GM19238 (cell line): ENCODE data around the gene CENPO.

Source experiments
- DNase-seq: peaks from one replicate; pipeline ENCODE4 v3.0.0; 2011; ENCODE audit warnings: low spot score; ENCODE audit not compliant: insufficient read length

The CENPO gene

DNA sequence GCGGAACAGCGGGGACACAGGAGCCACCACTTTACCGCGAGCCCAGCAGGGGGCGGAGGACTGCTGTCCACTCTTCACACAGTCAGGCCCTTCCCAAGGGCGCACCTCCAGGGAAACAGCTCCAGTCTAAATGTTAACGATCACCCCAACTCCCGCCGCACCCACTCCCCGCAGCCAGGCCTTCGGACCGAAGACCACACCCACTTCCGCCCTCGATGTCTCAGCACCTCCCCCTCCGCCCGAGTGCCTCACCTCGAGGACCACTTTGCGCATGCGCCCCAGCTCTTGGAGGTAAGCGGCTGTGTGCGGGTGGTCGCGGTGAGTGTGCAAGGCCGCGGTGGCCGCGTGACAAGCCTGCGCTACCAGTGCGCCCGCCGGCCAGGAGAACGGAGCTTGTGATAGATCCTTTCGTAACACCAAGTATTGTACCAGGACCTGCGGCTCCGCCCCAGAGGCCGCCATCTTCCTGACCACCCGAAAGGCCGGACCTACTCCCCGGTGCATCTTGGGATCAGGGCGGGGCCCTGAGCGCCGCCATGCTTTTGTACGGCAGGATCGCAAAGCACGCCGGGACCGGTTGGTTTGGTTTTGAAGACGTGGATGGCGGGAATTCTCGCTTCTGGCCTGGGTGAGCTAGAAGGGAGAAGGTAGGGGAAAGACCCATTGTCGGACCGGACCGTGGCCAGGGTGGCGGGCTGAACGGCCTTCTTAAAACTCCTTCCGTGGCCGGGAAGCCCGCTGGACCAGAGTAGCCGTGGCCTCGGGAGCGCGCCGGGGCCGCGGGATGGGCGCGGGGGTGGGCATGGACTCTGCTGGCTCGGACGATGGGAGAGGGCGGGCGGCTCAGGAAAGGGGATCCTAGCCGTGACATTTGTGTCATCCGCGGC is at the start of gene CENPO, which contains the start of gene PTRHD1:
Gene CENPO (plus strand): TSS at position 552 of the 887 bp plus-strand sequence. CDS start 495 bp downstream, outside the sequence.
Gene PTRHD1 (minus strand): TSS at position 518 of the 887 bp plus-strand sequence. CDS start 14 bp downstream, at position 504.
- DNase-seq: peak; percentile 86

DNA sequence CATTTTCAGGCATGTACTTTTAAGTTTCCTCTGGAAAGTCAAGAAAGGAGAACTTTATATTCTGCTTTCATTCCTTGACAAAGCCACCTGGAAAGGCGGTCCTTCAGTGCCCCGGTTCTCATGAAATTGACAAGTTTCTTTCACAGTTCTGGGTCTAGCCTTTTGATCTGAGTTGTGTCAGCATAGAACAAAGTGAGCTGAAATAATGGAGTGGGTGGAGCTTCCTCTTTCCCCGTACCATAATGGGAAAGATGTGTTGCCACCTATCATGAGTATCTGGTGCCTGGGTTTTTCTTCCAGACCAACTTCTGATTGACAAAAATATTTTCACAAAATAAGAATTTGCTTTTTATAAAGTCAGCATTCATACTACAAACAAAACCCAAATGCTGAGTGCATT is 49.3 kb upstream of the CENPO start:
- DNase-seq: no peak

DNA sequence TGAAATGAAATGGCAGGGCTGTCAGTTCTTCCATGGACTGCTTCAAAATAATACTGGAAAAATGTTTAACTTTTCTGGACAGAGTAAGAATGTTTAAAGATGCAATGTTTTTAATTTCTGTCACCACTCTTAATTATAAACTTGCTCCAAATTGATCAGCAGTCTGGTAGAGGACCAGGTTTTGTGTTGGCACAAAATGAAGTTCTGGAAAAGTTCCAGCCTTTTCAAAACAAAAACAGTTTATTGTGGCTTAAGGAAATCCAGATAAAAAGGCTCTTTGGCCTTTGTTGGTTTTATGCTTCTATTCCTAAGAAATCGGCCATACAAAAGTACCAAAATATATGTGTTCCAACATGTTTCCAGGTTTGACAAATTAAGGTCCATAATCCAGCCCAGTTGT is 48.9 kb upstream of the CENPO start:
- no peak for DNase-seq

- DNase-seq: no peak
Observed at GRCh38 chr2:24745825-24746224, 47.4 kb upstream of the CENPO start.

- DNase-seq: no peak
Observed at GRCh38 chr2:24747299-24747698, 45.9 kb upstream of the CENPO start.

GRCh38 chr2:24749069-24749691 is 44.0 kb upstream of the CENPO start:
- no peak for DNase-seq

DNA sequence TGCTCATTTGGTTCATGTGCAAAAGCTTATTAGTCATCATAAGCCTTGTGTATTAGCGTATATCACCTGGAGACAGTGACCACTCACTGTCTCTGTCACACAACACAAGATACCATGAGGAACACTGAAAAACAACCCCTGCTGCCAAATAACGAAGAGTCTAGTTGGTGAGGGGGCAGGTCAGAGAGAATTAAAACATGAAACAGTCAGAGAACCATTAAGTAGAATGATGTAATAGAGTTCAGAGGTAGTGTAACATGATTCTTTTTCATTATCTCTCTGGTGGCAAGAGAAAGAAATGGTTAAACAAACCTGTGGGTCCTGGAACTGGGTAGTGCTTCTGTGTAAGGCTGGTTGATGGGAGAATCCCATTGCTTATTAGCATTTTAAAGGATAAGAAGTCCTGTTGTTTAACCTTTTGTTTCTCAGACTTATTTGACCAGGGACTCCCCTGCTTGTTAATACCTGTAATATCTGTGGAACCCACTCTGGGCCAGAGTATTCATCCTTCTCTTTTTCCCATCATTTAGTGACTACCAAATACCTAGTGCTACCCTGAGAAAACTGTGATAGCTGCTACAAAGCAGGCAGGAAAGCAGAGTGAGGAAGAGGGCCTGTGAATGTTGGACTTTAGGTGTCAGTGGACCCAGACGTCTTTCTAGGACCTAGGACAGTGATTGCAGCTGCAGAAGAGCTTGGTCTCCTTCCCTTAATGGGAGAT is 38.1 kb upstream of the CENPO start:
- DNase-seq: no peak

GRCh38 chr2:24756789-24757188 is 36.4 kb upstream of the CENPO start:
- DNase-seq: no peak

- DNase-seq: no peak
Observed at GRCh38 chr2:24761866-24762265, 31.4 kb upstream of the CENPO start.

DNA sequence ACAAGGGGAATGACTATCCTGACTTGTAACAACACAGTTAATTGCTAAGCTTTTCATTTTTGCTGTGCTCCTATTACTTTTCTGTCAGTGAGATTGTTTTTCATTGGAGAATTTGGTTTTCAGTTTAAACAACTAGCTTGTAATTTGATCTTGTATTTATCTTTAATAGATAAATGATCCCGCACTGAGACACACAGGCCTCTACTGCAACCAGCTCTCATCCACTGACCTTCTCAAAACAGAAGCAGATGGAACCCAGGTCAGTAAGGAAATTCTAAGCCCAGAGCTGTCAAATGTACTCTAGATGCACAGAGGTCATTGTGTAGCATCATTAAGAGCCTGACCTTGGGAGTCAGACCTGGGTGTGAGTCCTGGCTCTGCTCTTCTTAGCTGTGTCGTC is 30.7 kb upstream of the CENPO start:
- DNase-seq: no peak

GRCh38 chr2:24763843-24764242 is 29.4 kb upstream of the CENPO start:
- no peak for DNase-seq

DNA sequence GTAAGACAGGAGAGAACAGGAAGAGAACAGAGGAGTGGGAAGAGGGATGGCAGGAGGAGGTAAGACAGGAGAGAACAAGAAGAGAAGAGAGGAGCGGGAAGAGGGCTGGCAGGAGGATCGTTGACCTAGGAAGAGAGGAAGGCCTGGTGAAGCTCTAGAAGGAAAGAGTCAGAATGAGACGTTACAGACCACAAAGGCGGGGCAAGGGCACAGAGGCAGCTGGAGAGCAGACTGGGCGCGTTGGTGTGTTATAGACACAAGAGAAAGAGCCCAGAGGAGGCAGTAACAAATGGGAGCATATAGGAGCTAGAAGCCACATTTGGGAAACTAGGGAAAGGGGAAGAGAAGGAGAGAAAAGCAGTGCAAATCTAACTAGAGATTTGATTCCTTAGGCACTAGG is 26.6 kb upstream of the CENPO start:
- no peak for DNase-seq

DNA sequence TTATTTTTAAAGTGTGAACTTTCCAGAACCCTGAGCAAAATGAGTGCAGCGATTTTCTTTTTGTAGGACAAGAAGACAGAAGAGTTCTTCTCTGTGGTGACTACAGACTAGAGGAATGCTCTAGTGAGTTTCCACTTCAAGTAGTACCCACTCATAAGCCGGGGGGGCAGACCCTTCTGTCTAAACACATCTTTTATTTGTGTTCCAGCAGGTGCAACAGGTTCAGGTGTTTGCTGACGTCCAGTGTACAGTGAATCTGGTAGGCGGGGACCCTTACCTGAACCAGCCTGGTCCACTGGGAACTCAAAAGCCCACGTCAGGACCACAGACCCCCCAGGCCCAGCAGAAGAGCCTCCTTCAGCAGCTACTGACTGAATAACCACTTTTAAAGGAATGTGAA is 25.2 kb upstream of the CENPO start:
- DNase-seq: no peak

DNA sequence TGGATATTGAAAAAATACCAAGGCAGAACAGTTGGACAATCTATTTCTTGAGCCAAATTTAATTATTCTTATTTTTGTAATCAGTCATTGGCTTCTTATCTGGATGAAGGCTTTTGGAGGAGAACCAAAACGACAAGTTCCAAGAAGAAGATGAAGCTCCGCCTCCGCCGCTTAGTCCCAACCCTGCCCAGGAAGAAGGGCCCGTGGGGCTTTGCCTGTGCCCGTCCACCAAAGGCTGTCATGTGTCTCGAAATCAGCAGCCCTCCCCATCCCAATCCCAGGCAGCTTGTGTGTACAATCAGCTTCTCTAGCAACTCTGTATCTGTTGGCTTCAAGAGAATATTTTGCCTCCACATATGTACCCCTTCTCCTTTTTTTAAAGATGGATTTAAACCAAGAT is 24.6 kb upstream of the CENPO start:
- no peak for DNase-seq

DNA sequence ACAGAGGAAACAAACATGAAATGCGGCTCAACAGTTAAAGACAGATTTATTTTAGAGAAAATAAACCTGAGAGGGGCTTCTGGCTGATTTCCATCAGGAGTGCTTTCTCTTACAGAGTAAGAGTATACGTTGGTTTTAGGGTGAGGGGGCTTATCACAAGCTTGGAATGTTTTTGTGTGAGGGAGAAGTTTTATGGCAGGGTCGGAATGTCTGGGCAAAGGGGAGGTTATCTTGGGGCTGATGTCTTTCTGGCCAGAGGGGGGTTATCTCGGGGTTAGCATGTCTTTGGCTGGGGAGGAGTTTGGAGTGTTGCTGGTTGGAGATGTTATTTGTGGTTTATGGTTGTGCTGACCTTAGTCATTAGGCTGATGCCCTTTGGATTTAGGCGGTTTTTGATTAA is 22.2 kb upstream of the CENPO start:
- DNase-seq: no peak

- no peak for DNase-seq
Observed at GRCh38 chr2:24771764-24772586, 21.2 kb upstream of the CENPO start.

DNA sequence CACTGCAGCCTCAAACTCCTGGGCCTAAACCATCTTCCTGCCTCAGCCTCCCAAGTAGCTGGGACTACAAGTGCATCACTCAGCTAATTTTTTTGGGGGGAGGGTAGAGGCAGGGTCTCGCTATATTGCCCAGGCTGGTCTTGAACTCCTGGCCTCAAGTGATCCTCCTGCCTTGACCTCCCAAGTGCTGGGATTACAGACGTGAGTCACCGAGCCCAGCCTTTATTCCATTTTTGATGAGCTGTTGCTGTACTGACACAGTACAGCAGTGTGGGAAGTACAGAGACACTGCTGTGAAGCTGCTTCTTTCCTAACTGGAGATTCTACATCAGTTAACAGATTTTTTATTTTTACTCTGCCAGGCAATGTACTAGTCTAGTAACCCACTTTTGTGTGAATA is 18.9 kb upstream of the CENPO start:
- no peak for DNase-seq

- no peak for DNase-seq
Observed at GRCh38 chr2:24779116-24779515, 14.1 kb upstream of the CENPO start.

DNA sequence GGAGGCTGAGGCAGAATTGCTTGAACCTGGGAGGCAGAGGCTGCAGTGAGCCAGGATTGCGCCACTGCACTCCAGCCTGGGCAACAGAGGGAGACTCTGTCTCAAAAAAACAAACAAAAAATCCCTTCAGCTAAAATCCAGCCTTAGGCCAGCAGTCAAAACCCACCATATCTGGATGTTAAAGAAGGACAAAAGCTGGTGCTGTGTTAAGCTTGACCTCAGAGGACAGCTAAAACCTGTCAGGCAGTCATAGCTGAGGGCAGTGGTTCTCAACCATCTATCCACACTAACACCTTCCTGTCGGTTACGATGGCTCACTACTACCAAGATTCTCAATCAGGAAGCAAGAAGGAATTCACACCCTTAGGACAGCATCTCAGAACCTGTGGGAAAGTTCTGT is 9.6 kb upstream of the CENPO start:
- DNase-seq: no peak

DNA sequence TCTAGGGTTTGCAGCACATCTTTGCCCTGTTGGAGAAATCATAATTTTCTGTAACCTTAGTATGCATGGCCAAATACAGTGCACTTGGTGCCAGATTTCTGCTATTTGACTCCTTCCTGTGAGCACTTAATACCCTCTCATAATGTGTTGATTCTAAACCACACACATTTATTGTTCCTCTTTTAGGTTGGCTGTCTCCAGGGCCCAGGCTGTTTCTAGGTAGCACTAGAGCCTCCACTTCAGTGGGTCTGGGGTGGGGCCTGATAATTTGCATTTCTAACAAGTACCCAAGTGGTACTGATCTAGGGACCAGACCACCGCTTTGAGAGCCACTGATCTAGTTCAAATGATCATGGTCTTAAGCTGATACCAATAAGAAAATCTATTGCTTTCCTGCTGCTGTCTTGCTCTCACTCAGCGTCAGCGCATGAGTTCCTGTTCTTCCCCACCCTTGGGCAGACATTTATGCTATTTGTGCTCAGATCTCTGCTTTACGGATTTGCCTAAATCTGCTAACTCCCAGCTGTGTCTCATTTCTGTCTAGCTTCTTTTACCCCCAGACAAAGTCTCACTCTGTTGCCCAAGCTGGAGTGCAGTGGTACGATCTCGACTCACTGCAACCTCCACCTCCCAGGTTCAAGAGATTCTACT is 7.4 kb upstream of the CENPO start:
- DNase-seq: peak; percentile 32

- DNase-seq: no peak
Observed at GRCh38 chr2:24787532-24787931, 5.7 kb upstream of the CENPO start.
